Mucosa of descending colon (tissue), 3 donors: ENCODE data around the gene CEP128. TPM values are rescaled to one million over a fixed set of nuclear protein-coding genes. Genes with fewer than 3 reads are reported as not detected.

ENCODE experiments used
- ATAC-seq: fragments of 200-7000 bp; cut with Tn5 transposase; one replicate; pipeline ENCODE4 v1.9.1; 2020; ENCODE audit warnings: mild to moderate bottlenecking, moderate library complexity
- DNase-seq, 3 donors: peaks; one replicate each; pipeline ENCODE4 v3.0.0-alpha.2; 2020
- H3K36me3 ChIP-seq: fragments of 200-600 bp; one replicate; pipeline ENCODE4 v1.8.0; 2021; ENCODE audit warnings: low read depth, mild to moderate bottlenecking
- H3K4me1 ChIP-seq: fragments of 200-600 bp; one replicate; pipeline ENCODE4 v1.8.0; 2021; ENCODE audit warnings: low read depth, mild to moderate bottlenecking
- H3K4me3 ChIP-seq: fragments of 200-600 bp; one replicate; pipeline ENCODE4 v1.8.0; 2021; ENCODE audit warnings: mild to moderate bottlenecking
- H3K9me3 ChIP-seq: fragments of 200-600 bp; one replicate; pipeline ENCODE4 v1.8.0; 2021; ENCODE audit warnings: mild to moderate bottlenecking
- intact Hi-C, 2 donors: fragments of 100-400 bp; cut with DNase I in 1 of 2; cut with micrococcal nuclease in 1 of 2; formaldehyde crosslinking; loops; one replicate each; pipeline versions ENCODE4 v1.11.0 to v1.11.1; 2022; cut with DNase I, micrococcal nuclease
- total RNA-seq, 3 donors: library from RNA; stranded (reverse); fragmentation: NEBNext Ultra II Directional in 2 of 3; extraction: Animal tissue kit (Norgen Biotek cat#: 25700) in 2 of 3; gene quantifications; one replicate each; pipeline versions ENCODE4 v1.2.1 to v1.2.4, GENCODE V29; 2021 to 2023
- TF ChIP-seq, protein P1 (sequence below): fragments of 200-600 bp; IDR thresholded peaks from one replicate; pipeline ENCODE4 v1.8.0; 2022; ENCODE audit warnings: antibody characterized with exemption, mild to moderate bottlenecking
- donor health status: DM: no; HTN: no; CAD: no; lungs with moderate emphysema.
- donor health status: DM: no; HTN: no; CAD: no.
- donor health status: DM: no; HTN: yes; CAD: no.

Gene CEP128
- total RNA-seq, 3 donors from 2014 or later = 5.0 to 10.0 (median 9.3) TPM

DNA sequence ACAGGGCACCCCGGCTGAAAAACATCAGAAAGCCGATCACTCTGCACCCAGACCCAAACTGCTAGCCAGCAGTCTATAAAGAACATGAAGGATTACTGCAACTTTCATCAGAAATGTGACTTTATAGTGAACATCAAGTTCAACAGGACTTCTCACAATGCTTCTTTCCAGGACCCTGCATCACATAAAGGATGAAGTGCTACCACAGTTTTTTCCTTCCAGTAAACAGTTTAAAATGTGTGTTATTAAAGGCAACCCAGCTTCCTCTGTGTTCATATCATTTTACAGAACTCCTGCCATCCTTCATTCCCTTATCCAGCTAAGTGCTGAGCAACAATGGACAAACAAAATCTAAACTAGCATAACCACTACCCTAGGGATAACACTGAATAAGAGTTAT is 449.9 kb downstream of the CEP128 start:
- TF ChIP-seq, protein P1, sequence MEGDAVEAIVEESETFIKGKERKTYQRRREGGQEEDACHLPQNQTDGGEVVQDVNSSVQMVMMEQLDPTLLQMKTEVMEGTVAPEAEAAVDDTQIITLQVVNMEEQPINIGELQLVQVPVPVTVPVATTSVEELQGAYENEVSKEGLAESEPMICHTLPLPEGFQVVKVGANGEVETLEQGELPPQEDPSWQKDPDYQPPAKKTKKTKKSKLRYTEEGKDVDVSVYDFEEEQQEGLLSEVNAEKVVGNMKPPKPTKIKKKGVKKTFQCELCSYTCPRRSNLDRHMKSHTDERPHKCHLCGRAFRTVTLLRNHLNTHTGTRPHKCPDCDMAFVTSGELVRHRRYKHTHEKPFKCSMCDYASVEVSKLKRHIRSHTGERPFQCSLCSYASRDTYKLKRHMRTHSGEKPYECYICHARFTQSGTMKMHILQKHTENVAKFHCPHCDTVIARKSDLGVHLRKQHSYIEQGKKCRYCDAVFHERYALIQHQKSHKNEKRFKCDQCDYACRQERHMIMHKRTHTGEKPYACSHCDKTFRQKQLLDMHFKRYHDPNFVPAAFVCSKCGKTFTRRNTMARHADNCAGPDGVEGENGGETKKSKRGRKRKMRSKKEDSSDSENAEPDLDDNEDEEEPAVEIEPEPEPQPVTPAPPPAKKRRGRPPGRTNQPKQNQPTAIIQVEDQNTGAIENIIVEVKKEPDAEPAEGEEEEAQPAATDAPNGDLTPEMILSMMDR = no peak
- intact Hi-C loops = no loop called here
- no peaks in the 10 kb centered on the region for H3K36me3 ChIP-seq
- H3K4me3 ChIP-seq = no peak overlapping the region
- no peak for DNase-seq
- H3K4me1 ChIP-seq = no peaks in the 10 kb centered on the region
- ATAC-seq = no peak
- no peaks in the 10 kb centered on the region for H3K9me3 ChIP-seq

DNA sequence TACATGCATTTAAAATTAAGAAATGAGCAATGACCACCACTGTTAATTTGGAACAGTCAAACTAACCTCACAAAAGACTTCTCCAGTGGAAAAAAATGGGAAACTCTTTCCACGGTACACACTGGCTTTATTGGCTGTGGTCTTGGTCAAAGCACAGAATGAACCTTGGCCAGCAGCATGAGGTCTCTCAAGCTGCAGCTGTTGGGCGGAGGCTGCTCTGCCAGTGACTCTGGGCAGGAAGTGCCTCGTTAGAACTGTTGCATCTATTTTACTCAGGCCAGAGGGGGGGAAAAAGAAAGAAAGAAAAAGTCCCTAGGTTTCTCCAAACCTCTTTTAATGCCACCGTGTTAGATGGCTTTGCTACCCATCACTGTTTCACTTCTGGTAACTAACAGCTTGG is 450.4 kb downstream of the CEP128 start:
- ATAC-seq (peak; percentile 94), DNase-seq (peak; percentile 50 to 70 (median 51))
- no peaks in the 10 kb centered on the region for H3K9me3 ChIP-seq
- no peaks in the 10 kb centered on the region for H3K36me3 ChIP-seq
- H3K4me3 ChIP-seq = no peak overlapping the region
- H3K4me1 ChIP-seq = no peaks in the 10 kb centered on the region
- TF ChIP-seq, protein P1 = no peak
- intact Hi-C loops = no loop called here

DNA sequence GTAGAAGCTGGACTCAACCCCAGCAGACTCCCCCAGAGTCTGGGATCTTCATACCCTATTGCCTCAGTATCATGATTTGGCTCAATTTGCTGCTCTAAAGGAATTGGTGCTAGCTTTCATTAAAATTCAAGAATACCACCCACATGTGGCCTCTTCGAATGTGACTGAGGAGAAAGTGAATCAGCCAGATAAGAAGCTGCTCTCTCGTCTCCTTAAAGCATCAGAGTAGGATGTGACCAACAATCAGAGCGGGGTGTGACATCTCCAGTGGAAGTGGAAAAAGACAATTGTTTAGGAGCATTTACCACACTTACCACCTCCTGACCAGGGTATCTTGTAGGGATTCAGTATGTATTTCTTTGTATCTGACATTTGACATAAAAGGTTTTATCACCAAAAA is 452.0 kb downstream of the CEP128 start:
- ATAC-seq = no peak
- no peaks in the 10 kb centered on the region for H3K36me3 ChIP-seq
- H3K4me3 ChIP-seq = no peak overlapping the region
- H3K4me1 ChIP-seq = no peaks in the 10 kb centered on the region
- TF ChIP-seq, protein P1 = no peak
- no peaks in the 10 kb centered on the region for H3K9me3 ChIP-seq
- intact Hi-C loops = no loop called here
- no peak for DNase-seq

DNA sequence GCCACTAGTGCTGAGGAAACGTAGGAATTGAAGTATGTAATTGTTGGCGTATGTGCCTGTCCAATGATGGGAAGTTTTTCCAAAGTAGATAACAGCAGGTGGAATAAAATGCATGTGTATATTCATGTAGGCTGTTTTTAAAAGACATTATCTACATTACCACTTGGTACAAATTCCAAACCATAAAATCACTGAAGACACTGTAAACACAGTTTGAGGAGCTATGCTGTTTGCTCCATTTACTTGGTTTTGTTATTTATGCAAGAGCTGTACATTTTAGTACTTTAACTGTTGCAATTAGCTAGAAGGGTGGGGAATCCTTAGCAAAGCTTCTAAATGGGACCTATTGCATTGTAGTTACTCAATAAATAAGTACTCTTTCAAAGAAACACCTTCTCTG is 455.8 kb downstream of the CEP128 start:
- Histone ChIP-seq H3K36me3 (no peaks in the 10 kb centered on the region), H3K4me3 (no peak overlapping the region), H3K9me3 (no peaks in the 10 kb centered on the region), H3K4me1 (no peaks in the 10 kb centered on the region)
- no peak for ATAC-seq
- no peak for DNase-seq
- intact Hi-C loops = no loop called here
- TF ChIP-seq, protein P1 = no peak

DNA sequence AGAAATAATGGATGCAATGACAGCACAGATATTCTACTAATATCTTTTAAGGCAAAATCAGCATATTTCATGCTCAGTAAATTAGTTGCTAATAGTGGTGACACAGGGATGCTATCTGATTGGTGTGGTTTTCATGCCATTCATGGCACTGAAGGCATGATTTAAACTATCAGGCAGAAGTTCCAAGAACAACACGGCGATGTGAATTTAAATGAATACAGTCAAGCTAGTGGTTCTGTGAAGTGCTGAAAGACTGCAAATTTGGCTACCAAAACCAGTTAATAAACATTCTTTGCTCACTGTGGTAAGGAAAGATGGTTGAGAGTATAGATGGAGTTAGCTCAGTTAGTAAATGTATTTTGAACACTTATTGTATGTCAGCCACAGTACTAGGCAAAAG is 458.2 kb downstream of the CEP128 start:
- Histone ChIP-seq H3K4me1 (no peaks in the 10 kb centered on the region), H3K36me3 (no peaks in the 10 kb centered on the region), H3K9me3 (no peaks in the 10 kb centered on the region), H3K4me3 (no peak overlapping the region)
- TF ChIP-seq, protein P1 = no peak
- no peak for DNase-seq
- intact Hi-C loops = no loop called here
- no peak for ATAC-seq
